BE2C (cell line): ENCODE results near the gene CDC27.
"Not testable (repeated sequence)": the region's sequence is repeated elsewhere in the genome, so short reads cannot be mapped to it uniquely, and the experiment has no call there.

Experiments used
- DNase-seq: peaks from one replicate; pipeline ENCODE4 v3.0.0-alpha.2; 2020
- H3K27me3 ChIP-seq: fragments of 250-450 bp; sonication (Bioruptor Pico); 2 replicates; pipeline ENCODE4 v1.5.1; 2020; ENCODE audit warnings: mild to moderate bottlenecking
- H3K36me3 ChIP-seq: fragments of 250-450 bp; sonication (Bioruptor Pico); 2 replicates; pipeline ENCODE4 v1.5.1; 2020; ENCODE audit warnings: mild to moderate bottlenecking
- H3K4me1 ChIP-seq: fragments of 250-450 bp; sonication (Bioruptor Pico); 2 replicates; pipeline ENCODE4 v1.5.1; 2020
- H3K4me3 ChIP-seq: 2 replicates; pipeline ENCODE4 v1.5.1; 2011; ENCODE audit warnings: low read depth, low read length
- H3K9me3 ChIP-seq: fragments of 250-450 bp; sonication (Bioruptor Pico); 2 replicates; pipeline ENCODE4 v1.5.1; 2020
- TF ChIP-seq, protein P1 (sequence below): IDR thresholded peaks from 2 replicates; pipeline ENCODE4 v1.5.1; 2012; ENCODE audit warnings: mild to moderate bottlenecking, low read depth, low read length

CDC27 gene

GRCh38 chr17:47119746-47120520 lies 69.2 kb downstream of the CDC27 start:
- H3K36me3 ChIP-seq = peaks cover 49% of the 10 kb centered on the region
- H3K4me3 ChIP-seq = no peak overlapping the region
- H3K27me3 ChIP-seq = no peaks in the 10 kb centered on the region
- no peaks in the 10 kb centered on the region for H3K4me1 ChIP-seq
- TF ChIP-seq, protein P1, sequence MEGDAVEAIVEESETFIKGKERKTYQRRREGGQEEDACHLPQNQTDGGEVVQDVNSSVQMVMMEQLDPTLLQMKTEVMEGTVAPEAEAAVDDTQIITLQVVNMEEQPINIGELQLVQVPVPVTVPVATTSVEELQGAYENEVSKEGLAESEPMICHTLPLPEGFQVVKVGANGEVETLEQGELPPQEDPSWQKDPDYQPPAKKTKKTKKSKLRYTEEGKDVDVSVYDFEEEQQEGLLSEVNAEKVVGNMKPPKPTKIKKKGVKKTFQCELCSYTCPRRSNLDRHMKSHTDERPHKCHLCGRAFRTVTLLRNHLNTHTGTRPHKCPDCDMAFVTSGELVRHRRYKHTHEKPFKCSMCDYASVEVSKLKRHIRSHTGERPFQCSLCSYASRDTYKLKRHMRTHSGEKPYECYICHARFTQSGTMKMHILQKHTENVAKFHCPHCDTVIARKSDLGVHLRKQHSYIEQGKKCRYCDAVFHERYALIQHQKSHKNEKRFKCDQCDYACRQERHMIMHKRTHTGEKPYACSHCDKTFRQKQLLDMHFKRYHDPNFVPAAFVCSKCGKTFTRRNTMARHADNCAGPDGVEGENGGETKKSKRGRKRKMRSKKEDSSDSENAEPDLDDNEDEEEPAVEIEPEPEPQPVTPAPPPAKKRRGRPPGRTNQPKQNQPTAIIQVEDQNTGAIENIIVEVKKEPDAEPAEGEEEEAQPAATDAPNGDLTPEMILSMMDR = no peak
- DNase-seq = no peak
- H3K9me3 ChIP-seq = no peaks in the 10 kb centered on the region

GRCh38 chr17:47117386-47117785 lies 71.7 kb downstream of the CDC27 start:
- peaks cover 34% of the 10 kb centered on the region for H3K36me3 ChIP-seq
- DNase-seq = no peak
- TF ChIP-seq, protein P1 = no peak
- no peaks in the 10 kb centered on the region for H3K9me3 ChIP-seq
- H3K27me3 ChIP-seq = no peaks in the 10 kb centered on the region
- no peaks in the 10 kb centered on the region for H3K4me1 ChIP-seq
- H3K4me3 ChIP-seq = no peak overlapping the region

- no peak overlapping the region for H3K4me3 ChIP-seq
- H3K27me3 ChIP-seq = no peaks in the 10 kb centered on the region
- H3K36me3 ChIP-seq = no peaks in the 10 kb centered on the region
- TF ChIP-seq, protein P1 = no peak
- no peaks in the 10 kb centered on the region for H3K9me3 ChIP-seq
- no peaks in the 10 kb centered on the region for H3K4me1 ChIP-seq
- no peak for DNase-seq
These were observed 83.0 kb downstream of the CDC27 start for GRCh38 chr17:47106130-47106529.

GRCh38 chr17:47105246-47105645 lies 83.8 kb downstream of the CDC27 start:
- H3K9me3 ChIP-seq, H3K27me3 ChIP-seq, DNase-seq, H3K36me3 ChIP-seq, H3K4me1 ChIP-seq, H3K4me3 ChIP-seq: not testable (repeated sequence)

GRCh38 chr17:47102914-47103313 lies 86.2 kb downstream of the CDC27 start:
- DNase-seq = no peak
- TF ChIP-seq, protein P1 = no peak
- H3K27me3 ChIP-seq = no peaks in the 10 kb centered on the region
- no peaks in the 10 kb centered on the region for H3K36me3 ChIP-seq
- no peaks in the 10 kb centered on the region for H3K9me3 ChIP-seq
- H3K4me1 ChIP-seq = no peaks in the 10 kb centered on the region
- H3K4me3 ChIP-seq = no peak overlapping the region

GRCh38 chr17:47099987-47100711 lies 88.9 kb downstream of the CDC27 start:
- TF ChIP-seq, protein P1 = no peak
- Histone ChIP-seq H3K9me3 (no peaks in the 10 kb centered on the region), H3K4me3 (peak overlapping the region; percentile 77), H3K36me3 (no peaks in the 10 kb centered on the region), H3K27me3 (no peaks in the 10 kb centered on the region), H3K4me1 (no peaks in the 10 kb centered on the region)
- DNase-seq = peak; percentile 93
